Measurements from ENCODE around the gene PDGFB. TPM values are rescaled to one million over a fixed set of nuclear protein-coding genes. Genes with fewer than 3 reads are reported as not detected.

Gene PDGFB
- total RNA-seq, 1 experiment from 2014 or later: 2.9 TPM

GRCh38 chr22:39280250-39280649, 35.5 kb upstream of the PDGFB start:
- H3K9me2 ChIP-seq (replicated peaks; ENCODE audit: insufficient read depth, low read length): no peaks in the 10 kb centered on the region
- H2AFZ ChIP-seq (ENCODE audit: low read length): no peak overlapping the region
- no peaks in the 10 kb centered on the region for H3K36me3 ChIP-seq (ENCODE audit: insufficient read depth, low read length)
- no peaks in the 10 kb centered on the region for H4K20me1 ChIP-seq (ENCODE audit: insufficient read depth, low read depth, low read length)
- H3K4me3 ChIP-seq (ENCODE audit: low read length): no peak overlapping the region
- H3K79me2 ChIP-seq (ENCODE audit: low read length): no peaks in the 10 kb centered on the region
- H3K27me3 ChIP-seq (ENCODE audit: low read length): no peaks in the 10 kb centered on the region; the same call in 1 of the 2 replicates
- H3K4me2 ChIP-seq (ENCODE audit: low read depth, low read length, poor library complexity, severe bottlenecking): no peak overlapping the region
- DNase-seq: no peak
- H3K4me1 ChIP-seq (ENCODE audit: low read length): peaks cover 3% of the 10 kb centered on the region; the same call in 1 of the 2 replicates
- H3K9me3 ChIP-seq (ENCODE audit: low read length): no peaks in the 10 kb centered on the region
- H3K27ac ChIP-seq (ENCODE audit: low read length): no peak overlapping the region
- no peak overlapping the region for H3K9ac ChIP-seq (ENCODE audit: low read length)

GRCh38 chr22:39279170-39279850, 34.5 kb upstream of the PDGFB start:
- Histone ChIP-seq H3K4me2 (ENCODE audit: low read depth, low read length, poor library complexity, severe bottlenecking) (no peak overlapping the region), H3K36me3 (ENCODE audit: insufficient read depth, low read length) (no peaks in the 10 kb centered on the region), H3K9me2 (replicated peaks; ENCODE audit: insufficient read depth, low read length) (no peaks in the 10 kb centered on the region), H3K27me3 (ENCODE audit: low read length) (no peaks in the 10 kb centered on the region; the same call in 1 of the 2 replicates), H3K4me1 (ENCODE audit: low read length) (peaks cover 3% of the 10 kb centered on the region; the same call in 1 of the 2 replicates), H4K20me1 (ENCODE audit: insufficient read depth, low read depth, low read length) (no peaks in the 10 kb centered on the region), H3K9me3 (ENCODE audit: low read length) (no peaks in the 10 kb centered on the region), H2AFZ (ENCODE audit: low read length) (no peak overlapping the region), H3K79me2 (ENCODE audit: low read length) (no peaks in the 10 kb centered on the region), H3K9ac (ENCODE audit: low read length) (no peak overlapping the region), H3K4me3 (ENCODE audit: low read length) (no peak overlapping the region), H3K27ac (ENCODE audit: low read length) (no peak overlapping the region)
- DNase-seq: no peak

- H3K27me3 ChIP-seq (ENCODE audit: low read length): no peaks in the 10 kb centered on the region; the same call in 1 of the 2 replicates
- no peaks in the 10 kb centered on the region for H3K79me2 ChIP-seq (ENCODE audit: low read length)
- H3K4me3 ChIP-seq (ENCODE audit: low read length): no peak overlapping the region
- H3K4me1 ChIP-seq (ENCODE audit: low read length): peaks cover 3% of the 10 kb centered on the region; the same call in 1 of the 2 replicates
- no peak overlapping the region for H2AFZ ChIP-seq (ENCODE audit: low read length)
- no peak for DNase-seq
- H3K9me3 ChIP-seq (ENCODE audit: low read length): no peaks in the 10 kb centered on the region
- no peaks in the 10 kb centered on the region for H3K9me2 ChIP-seq (replicated peaks; ENCODE audit: insufficient read depth, low read length)
- H3K27ac ChIP-seq (ENCODE audit: low read length): no peak overlapping the region
- no peak overlapping the region for H3K9ac ChIP-seq (ENCODE audit: low read length)
- no peaks in the 10 kb centered on the region for H3K36me3 ChIP-seq (ENCODE audit: insufficient read depth, low read length)
- H4K20me1 ChIP-seq (ENCODE audit: insufficient read depth, low read depth, low read length): no peaks in the 10 kb centered on the region
- no peak overlapping the region for H3K4me2 ChIP-seq (ENCODE audit: low read depth, low read length, poor library complexity, severe bottlenecking)
These were observed 33.3 kb upstream of the PDGFB start for GRCh38 chr22:39278040-39278439.

GRCh38 chr22:39277142-39277607, 32.4 kb upstream of the PDGFB start:
- Histone ChIP-seq H3K4me2 (ENCODE audit: low read depth, low read length, poor library complexity, severe bottlenecking) (no peak overlapping the region), H3K9me3 (ENCODE audit: low read length) (no peaks in the 10 kb centered on the region), H2AFZ (ENCODE audit: low read length) (no peak overlapping the region), H3K27ac (ENCODE audit: low read length) (no peak overlapping the region), H3K9ac (ENCODE audit: low read length) (no peak overlapping the region), H3K79me2 (ENCODE audit: low read length) (no peaks in the 10 kb centered on the region), H3K36me3 (ENCODE audit: insufficient read depth, low read length) (no peaks in the 10 kb centered on the region), H4K20me1 (ENCODE audit: insufficient read depth, low read depth, low read length) (no peaks in the 10 kb centered on the region), H3K27me3 (ENCODE audit: low read length) (no peaks in the 10 kb centered on the region; the same call in 1 of the 2 replicates), H3K9me2 (replicated peaks; ENCODE audit: insufficient read depth, low read length) (no peaks in the 10 kb centered on the region), H3K4me1 (ENCODE audit: low read length) (peaks cover 3% of the 10 kb centered on the region; the same call in 1 of the 2 replicates), H3K4me3 (ENCODE audit: low read length) (no peak overlapping the region)
- no peak for DNase-seq

- Histone ChIP-seq H3K4me2 (ENCODE audit: low read depth, low read length, poor library complexity, severe bottlenecking) (no peak overlapping the region), H3K9ac (ENCODE audit: low read length) (no peak overlapping the region)
These were observed 31.8 kb upstream of the PDGFB start for GRCh38 chr22:39276440-39277141.

GRCh38 chr22:39275814-39276439, 31.1 kb upstream of the PDGFB start:
- H3K79me2 ChIP-seq (ENCODE audit: low read length): no peaks in the 10 kb centered on the region
- no peak overlapping the region for H3K4me2 ChIP-seq (ENCODE audit: low read depth, low read length, poor library complexity, severe bottlenecking)
- H3K9me3 ChIP-seq (ENCODE audit: low read length): no peaks in the 10 kb centered on the region
- no peak overlapping the region for H3K27ac ChIP-seq (ENCODE audit: low read length)
- H3K4me3 ChIP-seq (ENCODE audit: low read length): no peak overlapping the region
- DNase-seq: no peak
- no peaks in the 10 kb centered on the region for H4K20me1 ChIP-seq (ENCODE audit: insufficient read depth, low read depth, low read length)
- H2AFZ ChIP-seq (ENCODE audit: low read length): no peak overlapping the region
- no peaks in the 10 kb centered on the region for H3K36me3 ChIP-seq (ENCODE audit: insufficient read depth, low read length)
- H3K9ac ChIP-seq (ENCODE audit: low read length): no peak overlapping the region
- no peaks in the 10 kb centered on the region for H3K4me1 ChIP-seq (ENCODE audit: low read length)
- no peaks in the 10 kb centered on the region; the same call in 1 of the 2 replicates for H3K27me3 ChIP-seq (ENCODE audit: low read length)
- H3K9me2 ChIP-seq (replicated peaks; ENCODE audit: insufficient read depth, low read length): no peaks in the 10 kb centered on the region

More at GRCh38 chr22:39276440-39277141, 31.8 kb upstream of the PDGFB start:
- Histone ChIP-seq H4K20me1 (ENCODE audit: insufficient read depth, low read depth, low read length) (no peaks in the 10 kb centered on the region), H3K4me1 (ENCODE audit: low read length) (peaks cover 3% of the 10 kb centered on the region; the same call in 1 of the 2 replicates), H3K36me3 (ENCODE audit: insufficient read depth, low read length) (no peaks in the 10 kb centered on the region), H3K9me3 (ENCODE audit: low read length) (no peaks in the 10 kb centered on the region), H2AFZ (ENCODE audit: low read length) (no peak overlapping the region), H3K4me3 (ENCODE audit: low read length) (no peak overlapping the region), H3K27ac (ENCODE audit: low read length) (no peak overlapping the region), H3K27me3 (ENCODE audit: low read length) (no peaks in the 10 kb centered on the region; the same call in 1 of the 2 replicates), H3K79me2 (ENCODE audit: low read length) (no peaks in the 10 kb centered on the region), H3K9me2 (replicated peaks; ENCODE audit: insufficient read depth, low read length) (no peaks in the 10 kb centered on the region)
- no peak for DNase-seq

- Histone ChIP-seq H3K4me2 (ENCODE audit: low read depth, low read length, poor library complexity, severe bottlenecking) (no peak overlapping the region), H3K27me3 (ENCODE audit: low read length) (no peaks in the 10 kb centered on the region; the same call in 1 of the 2 replicates), H3K27ac (ENCODE audit: low read length) (no peak overlapping the region), H3K79me2 (ENCODE audit: low read length) (no peaks in the 10 kb centered on the region), H2AFZ (ENCODE audit: low read length) (no peak overlapping the region), H3K9me2 (replicated peaks; ENCODE audit: insufficient read depth, low read length) (no peaks in the 10 kb centered on the region), H3K36me3 (ENCODE audit: insufficient read depth, low read length) (no peaks in the 10 kb centered on the region), H3K9me3 (ENCODE audit: low read length) (no peaks in the 10 kb centered on the region), H4K20me1 (ENCODE audit: insufficient read depth, low read depth, low read length) (no peaks in the 10 kb centered on the region), H3K9ac (ENCODE audit: low read length) (no peak overlapping the region), H3K4me1 (ENCODE audit: low read length) (no peaks in the 10 kb centered on the region), H3K4me3 (ENCODE audit: low read length) (no peak overlapping the region)
- no peak for DNase-seq
These were observed 29.4 kb upstream of the PDGFB start for GRCh38 chr22:39273950-39274887.

Measured in Karpas-422 (cell line).